KMS-11 (cell line): ENCODE measurements around the gene CALCB.

Source experiments
- H2AFZ ChIP-seq: fragments of 200-600 bp; sonication (generic); 2 replicates; pipeline ENCODE4 v1.6.1; 2016; ENCODE audit warnings: antibody characterized with exemption, mixed run types, low read depth
- H3K27ac ChIP-seq: fragments of 200-600 bp; sonication (generic); 2 replicates; pipeline ENCODE4 v1.6.1; 2016; ENCODE audit warnings: mild to moderate bottlenecking, mixed run types
- H3K27me3 ChIP-seq: fragments of 200-600 bp; sonication (generic); 2 replicates; pipeline ENCODE4 v1.6.1; 2017; ENCODE audit warnings: mild to moderate bottlenecking, low read depth, mixed run types, moderate library complexity; ENCODE audit not compliant: insufficient read depth
- H3K36me3 ChIP-seq: fragments of 200-600 bp; sonication (generic); 2 replicates; pipeline ENCODE4 v1.6.1; 2017; ENCODE audit warnings: mild to moderate bottlenecking, mixed run types; ENCODE audit not compliant: insufficient read depth
- H3K4me1 ChIP-seq: fragments of 200-600 bp; sonication (generic); 2 replicates; pipeline ENCODE4 v1.6.1; 2016; ENCODE audit warnings: mild to moderate bottlenecking, low read depth, mixed run types; ENCODE audit not compliant: poor library complexity, severe bottlenecking
- H3K4me2 ChIP-seq: fragments of 200-600 bp; sonication (generic); 2 replicates; pipeline ENCODE4 v1.7.0; 2016; ENCODE audit warnings: mild to moderate bottlenecking, mixed run types
- H3K4me3 ChIP-seq: fragments of 200-600 bp; sonication (generic); IDR thresholded peaks from 2 replicates; pipeline ENCODE4 v1.6.1; 2017; ENCODE audit warnings: low read depth, low read length, mixed read lengths; ENCODE audit not compliant: insufficient read depth
- H3K79me2 ChIP-seq: fragments of 200-600 bp; sonication (generic); 2 replicates; pipeline ENCODE4 v1.6.1; 2016; ENCODE audit warnings: low read depth, mixed run types; ENCODE audit not compliant: insufficient read depth
- H3K9ac ChIP-seq: fragments of 200-600 bp; sonication (generic); 2 replicates; pipeline ENCODE4 v1.6.1; 2016; ENCODE audit warnings: mild to moderate bottlenecking, mixed run types
- H4K20me1 ChIP-seq: fragments of 200-600 bp; sonication (generic); 2 replicates; pipeline ENCODE4 v1.6.1; 2016; ENCODE audit warnings: mild to moderate bottlenecking, mixed run types; ENCODE audit not compliant: insufficient read depth
- CTCF ChIP-seq: fragments of 200-600 bp; sonication (generic); conservative IDR thresholded peaks from 2 replicates; pipeline ENCODE4 v1.6.1; 2017; ENCODE audit warnings: low read depth, mild to moderate bottlenecking, antibody characterized with exemption, low read length, moderate library complexity, mixed read lengths

The CALCB gene

DNA sequence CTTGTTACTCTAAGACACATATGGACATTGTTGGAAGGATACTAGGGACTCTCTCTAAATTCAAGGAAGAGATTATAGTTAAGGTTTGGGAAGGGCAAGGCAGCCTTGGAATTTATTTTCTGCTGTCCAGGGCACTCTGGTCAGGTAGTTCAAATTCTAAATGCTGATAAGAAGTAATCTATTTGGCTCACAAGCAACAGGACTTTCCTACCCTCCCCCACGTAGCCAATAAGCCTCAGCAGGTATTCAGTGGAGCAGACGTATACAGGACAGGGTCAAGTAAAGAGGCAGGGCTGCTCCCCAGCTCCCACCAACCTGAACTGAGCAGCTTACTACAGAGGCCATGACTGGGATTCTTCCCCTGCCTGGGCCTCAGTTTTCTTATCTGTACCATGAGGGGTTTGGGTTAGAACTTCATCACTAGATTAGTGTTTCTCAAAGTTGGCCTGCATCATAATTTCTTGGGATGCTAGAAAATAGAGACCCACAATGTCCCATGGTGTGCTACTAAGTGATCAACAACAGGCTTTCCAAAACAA, 35.3 kb downstream of the CALCB start:
- no peak overlapping the region for H2AFZ ChIP-seq
- no peak overlapping the region for H3K27ac ChIP-seq
- H3K36me3 ChIP-seq = no peaks in the 10 kb centered on the region
- no peaks in the 10 kb centered on the region for H3K79me2 ChIP-seq
- no peaks in the 10 kb centered on the region for H4K20me1 ChIP-seq
- no peaks in the 10 kb centered on the region for H3K27me3 ChIP-seq
- no peak overlapping the region for H3K9ac ChIP-seq
- no peak overlapping the region for H3K4me3 ChIP-seq
- H3K4me1 ChIP-seq = no peaks in the 10 kb centered on the region
- TF ChIP-seq CTCF = no peak
- no peak overlapping the region for H3K4me2 ChIP-seq

- TF ChIP-seq CTCF = no peak
- no peaks in the 10 kb centered on the region for H3K4me1 ChIP-seq
- no peak overlapping the region for H3K9ac ChIP-seq
- H2AFZ ChIP-seq = no peak overlapping the region
- H3K27me3 ChIP-seq = no peaks in the 10 kb centered on the region
- H3K4me3 ChIP-seq = no peak overlapping the region
- H3K4me2 ChIP-seq = no peak overlapping the region
- H3K27ac ChIP-seq = no peak overlapping the region
- H4K20me1 ChIP-seq = no peaks in the 10 kb centered on the region
- H3K36me3 ChIP-seq = no peaks in the 10 kb centered on the region
- H3K79me2 ChIP-seq = no peaks in the 10 kb centered on the region
Measured at GRCh38 chr11:15109602-15110001, 36.2 kb downstream of the CALCB start.

GRCh38 chr11:15111215-15111614, 37.8 kb downstream of the CALCB start:
- Histone ChIP-seq H3K4me1 (no peaks in the 10 kb centered on the region), H4K20me1 (no peaks in the 10 kb centered on the region), H3K79me2 (no peaks in the 10 kb centered on the region), H3K4me2 (no peak overlapping the region), H2AFZ (no peak overlapping the region), H3K27ac (no peak overlapping the region), H3K9ac (no peak overlapping the region), H3K36me3 (no peaks in the 10 kb centered on the region), H3K4me3 (no peak overlapping the region), H3K27me3 (no peaks in the 10 kb centered on the region)
- TF ChIP-seq CTCF = no peak

DNA sequence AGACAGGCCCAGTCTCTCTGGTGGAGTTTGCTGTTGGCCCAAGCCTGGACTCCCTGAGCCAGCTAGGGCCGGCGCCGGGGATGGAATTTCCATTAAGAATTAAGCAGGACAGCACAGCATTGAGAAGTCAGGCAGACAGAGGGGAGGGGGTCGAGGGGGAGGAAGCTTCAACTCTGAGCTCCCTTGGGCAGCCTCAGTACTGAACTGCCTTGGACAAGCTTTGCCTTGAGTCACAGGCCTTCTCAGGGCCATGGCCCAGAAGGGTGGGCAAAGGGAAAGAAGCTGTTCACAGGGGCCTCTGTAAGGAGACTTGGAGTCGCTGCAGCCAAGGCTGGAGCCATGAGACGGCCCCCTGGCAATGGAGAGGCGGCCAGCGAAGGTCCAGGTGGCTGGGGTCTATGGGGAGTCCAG, 38.7 kb downstream of the CALCB start:
- H3K27ac ChIP-seq = no peak overlapping the region
- no peak overlapping the region for H3K9ac ChIP-seq
- H4K20me1 ChIP-seq = no peaks in the 10 kb centered on the region
- H3K4me3 ChIP-seq = no peak overlapping the region
- TF ChIP-seq CTCF = no peak
- H3K4me2 ChIP-seq = no peak overlapping the region
- no peaks in the 10 kb centered on the region for H3K27me3 ChIP-seq
- no peaks in the 10 kb centered on the region for H3K79me2 ChIP-seq
- no peaks in the 10 kb centered on the region for H3K36me3 ChIP-seq
- H2AFZ ChIP-seq = no peak overlapping the region
- H3K4me1 ChIP-seq = no peaks in the 10 kb centered on the region
